ENCODE measurements around the gene ACVR1. TPM values are rescaled to one million over a fixed set of nuclear protein-coding genes. Genes with fewer than 3 reads are reported as not detected.

The ACVR1 gene
- total and polyA plus RNA-seq, 2 donors: 3.0 to 8.0 TPM

GRCh38 chr2:157867703-157868102 lies 8.4 kb downstream of the ACVR1 start:
- no peak for DNase-seq (ENCODE audit: low read depth in 6 of 9, low spot score in 9 of 9)
- Histone ChIP-seq H3K27me3 (ENCODE audit: control insufficient read depth in 2 of 2, insufficient read depth in 1 of 2, low read length in 1 of 2) (no peaks in the 10 kb centered on the region), H3K4me1 (ENCODE audit: control insufficient read depth in 2 of 2, insufficient read depth in 2 of 2, low read length in 2 of 2) (peaks cover 5 to 7% of the 10 kb centered on the region in 2 donors), H3K36me3 (ENCODE audit: control insufficient read depth in 2 of 2, insufficient read depth in 2 of 2, low read length in 1 of 2) (no peaks in the 10 kb centered on the region), H3K9me3 (ENCODE audit: control insufficient read depth in 2 of 2, insufficient read depth in 1 of 2, low read length in 1 of 2) (no peaks in the 10 kb centered on the region), H3K27ac (ENCODE audit: low read depth in 1 of 2, low read length in 1 of 2) (no peak overlapping the region), H3K4me3 (ENCODE audit: low read length in 2 of 2) (no peak overlapping the region)

GRCh38 chr2:157866666-157867642 lies 9.2 kb downstream of the ACVR1 start:
- 76% methylated on average over 4 of the region's 4 CpGs for WGBS
- Histone ChIP-seq H3K9me3 (ENCODE audit: control insufficient read depth in 2 of 2, insufficient read depth in 1 of 2, low read length in 1 of 2) (no peaks in the 10 kb centered on the region), H3K4me1 (ENCODE audit: control insufficient read depth in 2 of 2, insufficient read depth in 2 of 2, low read length in 2 of 2) (peaks cover 5 to 7% of the 10 kb centered on the region in 2 donors), H3K36me3 (ENCODE audit: control insufficient read depth in 2 of 2, insufficient read depth in 2 of 2, low read length in 1 of 2) (no peaks in the 10 kb centered on the region), H3K27me3 (ENCODE audit: control insufficient read depth in 2 of 2, insufficient read depth in 1 of 2, low read length in 1 of 2) (no peaks in the 10 kb centered on the region), H3K4me3 (ENCODE audit: low read length in 2 of 2) (no peak overlapping the region), H3K27ac (ENCODE audit: low read depth in 1 of 2, low read length in 1 of 2) (no peak overlapping the region)
- DNase-seq (ENCODE audit: low read depth in 6 of 9, low spot score in 9 of 9): no peak

GRCh38 chr2:157866202-157866601 lies 9.9 kb downstream of the ACVR1 start:
- H3K27ac ChIP-seq (ENCODE audit: low read depth in 1 of 2, low read length in 1 of 2): no peak overlapping the region

GRCh38 chr2:157864857-157865430 lies 11.2 kb downstream of the ACVR1 start:
- DNase-seq (ENCODE audit: low read depth in 6 of 9, low spot score in 9 of 9): no peak
- WGBS: 98% methylated on average over 2 of the region's 2 CpGs
- Histone ChIP-seq H3K27me3 (ENCODE audit: control insufficient read depth in 2 of 2, insufficient read depth in 1 of 2, low read length in 1 of 2) (no peaks in the 10 kb centered on the region), H3K27ac (ENCODE audit: low read depth in 1 of 2, low read length in 1 of 2) (no peak overlapping the region), H3K36me3 (ENCODE audit: control insufficient read depth in 2 of 2, insufficient read depth in 2 of 2, low read length in 1 of 2) (no peaks in the 10 kb centered on the region), H3K4me1 (ENCODE audit: control insufficient read depth in 2 of 2, insufficient read depth in 2 of 2, low read length in 2 of 2) (peaks cover 5 to 7% of the 10 kb centered on the region in 2 donors), H3K9me3 (ENCODE audit: control insufficient read depth in 2 of 2, insufficient read depth in 1 of 2, low read length in 1 of 2) (no peaks in the 10 kb centered on the region), H3K4me3 (ENCODE audit: low read length in 2 of 2) (no peak overlapping the region)

More at GRCh38 chr2:157866202-157866601, 9.9 kb downstream of the ACVR1 start:
- Histone ChIP-seq H3K4me3 (ENCODE audit: low read length in 2 of 2) (no peak overlapping the region), H3K4me1 (ENCODE audit: control insufficient read depth in 2 of 2, insufficient read depth in 2 of 2, low read length in 2 of 2) (peaks cover 5 to 7% of the 10 kb centered on the region in 2 donors), H3K27me3 (ENCODE audit: control insufficient read depth in 2 of 2, insufficient read depth in 1 of 2, low read length in 1 of 2) (no peaks in the 10 kb centered on the region), H3K9me3 (ENCODE audit: control insufficient read depth in 2 of 2, insufficient read depth in 1 of 2, low read length in 1 of 2) (no peaks in the 10 kb centered on the region), H3K36me3 (ENCODE audit: control insufficient read depth in 2 of 2, insufficient read depth in 2 of 2, low read length in 1 of 2) (no peaks in the 10 kb centered on the region)
- no peak for DNase-seq (ENCODE audit: low read depth in 6 of 9, low spot score in 9 of 9)
- WGBS: 96% methylated on average over 3 of the region's 3 CpGs

- no peaks in the 10 kb centered on the region for H3K9me3 ChIP-seq (ENCODE audit: control insufficient read depth in 2 of 2, insufficient read depth in 1 of 2, low read length in 1 of 2)
- 83% methylated on average over 6 of the region's 6 CpGs for WGBS
- no peak overlapping the region for H3K4me3 ChIP-seq (ENCODE audit: low read length in 2 of 2)
- H3K4me1 ChIP-seq (ENCODE audit: control insufficient read depth in 2 of 2, insufficient read depth in 2 of 2, low read length in 2 of 2): no peaks in the 10 kb centered on the region
- no peaks in the 10 kb centered on the region for H3K27me3 ChIP-seq (ENCODE audit: control insufficient read depth in 2 of 2, insufficient read depth in 1 of 2, low read length in 1 of 2)
- no peak overlapping the region for H3K27ac ChIP-seq (ENCODE audit: low read depth in 1 of 2, low read length in 1 of 2)
- H3K36me3 ChIP-seq (ENCODE audit: control insufficient read depth in 2 of 2, insufficient read depth in 2 of 2, low read length in 1 of 2): no peaks in the 10 kb centered on the region
- DNase-seq (ENCODE audit: low read depth in 6 of 9, low spot score in 9 of 9): no peak
Observed at GRCh38 chr2:157858846-157859245, 17.3 kb downstream of the ACVR1 start.

- Histone ChIP-seq H3K27ac (ENCODE audit: low read depth in 1 of 2, low read length in 1 of 2) (no peak overlapping the region), H3K27me3 (ENCODE audit: control insufficient read depth in 2 of 2, insufficient read depth in 1 of 2, low read length in 1 of 2) (no peaks in the 10 kb centered on the region), H3K9me3 (ENCODE audit: control insufficient read depth in 2 of 2, insufficient read depth in 1 of 2, low read length in 1 of 2) (no peaks in the 10 kb centered on the region), H3K36me3 (ENCODE audit: control insufficient read depth in 2 of 2, insufficient read depth in 2 of 2, low read length in 1 of 2) (no peaks in the 10 kb centered on the region), H3K4me1 (ENCODE audit: control insufficient read depth in 2 of 2, insufficient read depth in 2 of 2, low read length in 2 of 2) (no peaks in the 10 kb centered on the region), H3K4me3 (ENCODE audit: low read length in 2 of 2) (no peak overlapping the region)
- WGBS: 98% methylated on average over 4 of the region's 4 CpGs
- DNase-seq (ENCODE audit: low read depth in 6 of 9, low spot score in 9 of 9): no peak
Observed at GRCh38 chr2:157857881-157858280, 18.2 kb downstream of the ACVR1 start.

- no peak for DNase-seq (ENCODE audit: low read depth in 6 of 9, low spot score in 9 of 9)
- Histone ChIP-seq H3K27ac (ENCODE audit: low read depth in 1 of 2, low read length in 1 of 2) (no peak overlapping the region), H3K27me3 (ENCODE audit: control insufficient read depth in 2 of 2, insufficient read depth in 1 of 2, low read length in 1 of 2) (no peaks in the 10 kb centered on the region), H3K4me3 (ENCODE audit: low read length in 2 of 2) (no peak overlapping the region), H3K4me1 (ENCODE audit: control insufficient read depth in 2 of 2, insufficient read depth in 2 of 2, low read length in 2 of 2) (no peaks in the 10 kb centered on the region), H3K9me3 (ENCODE audit: control insufficient read depth in 2 of 2, insufficient read depth in 1 of 2, low read length in 1 of 2) (no peaks in the 10 kb centered on the region), H3K36me3 (ENCODE audit: control insufficient read depth in 2 of 2, insufficient read depth in 2 of 2, low read length in 1 of 2) (no peaks in the 10 kb centered on the region)
- WGBS: 97% methylated on average over 2 of the region's 2 CpGs
Observed at GRCh38 chr2:157856187-157856515, 20.0 kb downstream of the ACVR1 start.

GRCh38 chr2:157853820-157854219 lies 22.3 kb downstream of the ACVR1 start:
- Histone ChIP-seq H3K9me3 (ENCODE audit: control insufficient read depth in 2 of 2, insufficient read depth in 1 of 2, low read length in 1 of 2) (no peaks in the 10 kb centered on the region), H3K27me3 (ENCODE audit: control insufficient read depth in 2 of 2, insufficient read depth in 1 of 2, low read length in 1 of 2) (no peaks in the 10 kb centered on the region), H3K36me3 (ENCODE audit: control insufficient read depth in 2 of 2, insufficient read depth in 2 of 2, low read length in 1 of 2) (no peaks in the 10 kb centered on the region), H3K4me3 (ENCODE audit: low read length in 2 of 2) (no peak overlapping the region), H3K4me1 (ENCODE audit: control insufficient read depth in 2 of 2, insufficient read depth in 2 of 2, low read length in 2 of 2) (no peaks in the 10 kb centered on the region), H3K27ac (ENCODE audit: low read depth in 1 of 2, low read length in 1 of 2) (no peak overlapping the region)
- over 99% methylated on average over 3 of the region's 3 CpGs for WGBS
- no peak for DNase-seq (ENCODE audit: low read depth in 6 of 9, low spot score in 9 of 9)

GRCh38 chr2:157853211-157853610 lies 22.9 kb downstream of the ACVR1 start:
- no peak for DNase-seq (ENCODE audit: low read depth in 6 of 9, low spot score in 9 of 9)
- Histone ChIP-seq H3K4me1 (ENCODE audit: control insufficient read depth in 2 of 2, insufficient read depth in 2 of 2, low read length in 2 of 2) (no peaks in the 10 kb centered on the region), H3K27ac (ENCODE audit: low read depth in 1 of 2, low read length in 1 of 2) (no peak overlapping the region), H3K4me3 (ENCODE audit: low read length in 2 of 2) (no peak overlapping the region), H3K27me3 (ENCODE audit: control insufficient read depth in 2 of 2, insufficient read depth in 1 of 2, low read length in 1 of 2) (no peaks in the 10 kb centered on the region), H3K36me3 (ENCODE audit: control insufficient read depth in 2 of 2, insufficient read depth in 2 of 2, low read length in 1 of 2) (no peaks in the 10 kb centered on the region), H3K9me3 (ENCODE audit: control insufficient read depth in 2 of 2, insufficient read depth in 1 of 2, low read length in 1 of 2) (no peaks in the 10 kb centered on the region)
- 98% methylated on average over 2 of the region's 2 CpGs for WGBS
